Neural progenitor cell (in vitro differentiated cells): ENCODE measurements around the gene RTEL1. TPM values are rescaled to one million over a fixed set of nuclear protein-coding genes. Genes with fewer than 3 reads are reported as not detected.
A peak's percentile ranks its signal among the peaks of the same experiment; 100 is the strongest.

Experiments
- DNase-seq: peaks from one replicate; pipeline ENCODE4 v3.0.0-alpha.2; 2016; ENCODE audit warnings: low spot score
- H2AFZ ChIP-seq: fragments of 200-600 bp; sonication (generic); replicated peaks from 2 replicates; pipeline ENCODE4 v1.6.1; 2016; ENCODE audit warnings: antibody characterized with exemption
- H3F3A ChIP-seq: fragments of 200-600 bp; sonication (generic); 2 replicates; pipeline ENCODE4 v1.6.1; 2016; ENCODE audit warnings: antibody characterized with exemption, low read depth
- H3K27ac ChIP-seq: fragments of 200-600 bp; sonication (generic); 2 replicates; pipeline ENCODE4 v1.5.1; 2016; ENCODE audit warnings: mild to moderate bottlenecking
- H3K27me3 ChIP-seq: fragments of 200-600 bp; sonication (generic); 2 replicates; pipeline ENCODE4 v1.6.1; 2016; ENCODE audit warnings: mild to moderate bottlenecking, moderate library complexity
- H3K36me3 ChIP-seq: fragments of 200-600 bp; sonication (generic); 2 replicates; pipeline ENCODE4 v1.5.1; 2016
- H3K4me1 ChIP-seq: fragments of 200-600 bp; sonication (generic); 2 replicates; pipeline ENCODE4 v1.6.1; 2016; ENCODE audit warnings: mixed run types
- H3K4me2 ChIP-seq: fragments of 200-600 bp; sonication (generic); 2 replicates; pipeline ENCODE4 v1.6.1; 2016
- H3K4me3 ChIP-seq: fragments of 200-600 bp; sonication (generic); 2 replicates; pipeline ENCODE4 v1.5.1; 2016
- H3K79me2 ChIP-seq: fragments of 200-600 bp; sonication (generic); 2 replicates; pipeline ENCODE4 v1.6.1; 2016; ENCODE audit warnings: low read depth
- H3K9ac ChIP-seq: fragments of 200-600 bp; sonication (generic); 2 replicates; pipeline ENCODE4 v1.6.1; 2016
- H3K9me3 ChIP-seq: fragments of 200-600 bp; sonication (generic); 2 replicates; pipeline ENCODE4 v1.5.1; 2016; ENCODE audit warnings: low read depth
- H4K20me1 ChIP-seq: fragments of 200-600 bp; sonication (generic); 2 replicates; pipeline ENCODE4 v1.6.1; 2016; ENCODE audit warnings: low read depth
- H3K27ac Mint-ChIP-seq: 3 replicates; pipeline ENCODE4 v1.8.0; 2021; ENCODE audit warnings: mixed read lengths
- H3K27me3 Mint-ChIP-seq: 2 replicates; pipeline ENCODE4 v1.8.0; 2022; ENCODE audit warnings: low read depth, mild to moderate bottlenecking, inconsistent platforms, moderate library complexity, mixed read lengths; ENCODE audit not compliant: insufficient read depth
- H3K36me3 Mint-ChIP-seq: 3 replicates; pipeline ENCODE4 v1.8.0; 2021; ENCODE audit warnings: mixed read lengths
- H3K4me1 Mint-ChIP-seq: 3 replicates; pipeline ENCODE4 v1.8.0; 2021; ENCODE audit warnings: mixed read lengths
- H3K4me3 Mint-ChIP-seq: 3 replicates; pipeline ENCODE4 v1.8.0; 2021; ENCODE audit warnings: mild to moderate bottlenecking, moderate library complexity, mixed read lengths
- H3K9me3 Mint-ChIP-seq: 3 replicates; pipeline ENCODE4 v1.8.0; 2020; ENCODE audit warnings: mixed read lengths
- CTCF ChIP-seq: fragments of 200-600 bp; sonication (generic); IDR thresholded peaks from 2 replicates; pipeline ENCODE4 v1.5.1; 2017; ENCODE audit warnings: antibody characterized with exemption, mild to moderate bottlenecking
- EZH2 ChIP-seq: fragments of 200-600 bp; sonication (generic); IDR thresholded peaks from 2 replicates; pipeline ENCODE4 v1.6.1; 2017; ENCODE audit warnings: antibody characterized with exemption, mild to moderate bottlenecking, moderate library complexity
- EZH2phosphoT487 ChIP-seq: fragments of 200-600 bp; sonication (generic); IDR thresholded peaks from 2 replicates; pipeline ENCODE4 v1.6.1; 2017; ENCODE audit warnings: antibody characterized with exemption
- total RNA-seq: library from RNA; depleted of rRNA; stranded (reverse); fragments of >200 nt; gene quantifications from 2 replicates; pipeline ENCODE4 v1.2.3, GENCODE V29; 2015; ENCODE audit warnings: low replicate concordance

The RTEL1 gene
- total RNA-seq, 1 donor from 2014 or later: 6.0 TPM

GRCh38 chr20:63703471-63703975, 45.4 kb downstream of the RTEL1 start:
- Histone ChIP-seq H3K9me3 (no peaks in the 10 kb centered on the region), H3K4me2 (no peak overlapping the region), H3K36me3 (no peaks in the 10 kb centered on the region), H3K27ac (no peak overlapping the region), H2AFZ (no peak overlapping the region), H3K4me3 (no peak overlapping the region), H3K27me3 (no peaks in the 10 kb centered on the region), H3K9ac (no peak overlapping the region), H3K79me2 (peaks cover 26% of the 10 kb centered on the region), H4K20me1 (peaks cover 12% of the 10 kb centered on the region), H3F3A (no peaks in the 10 kb centered on the region), H3K4me1 (no peaks in the 10 kb centered on the region)
- Mint-ChIP-seq H3K4me3 (no peak overlapping the region), H3K9me3 (no peaks in the 10 kb centered on the region), H3K27me3 (peaks cover 4% of the 10 kb centered on the region), H3K27ac (no peak overlapping the region), H3K4me1 (peaks cover 9% of the 10 kb centered on the region), H3K36me3 (peaks cover 10% of the 10 kb centered on the region)
- DNase-seq: no peak
- TF ChIP-seq EZH2 (no peak), EZH2phosphoT487 (no peak), CTCF (no peak)

GRCh38 chr20:63703976-63704748, 46.0 kb downstream of the RTEL1 start:
- Histone ChIP-seq H3K9ac (no peak overlapping the region), H2AFZ (no peak overlapping the region), H3F3A (no peaks in the 10 kb centered on the region), H3K79me2 (peaks cover 32% of the 10 kb centered on the region), H3K9me3 (no peaks in the 10 kb centered on the region), H3K27me3 (no peaks in the 10 kb centered on the region), H3K4me2 (no peak overlapping the region), H3K36me3 (no peaks in the 10 kb centered on the region), H3K4me1 (peaks cover 6% of the 10 kb centered on the region), H3K4me3 (no peak overlapping the region), H3K27ac (no peak overlapping the region), H4K20me1 (peaks cover 19% of the 10 kb centered on the region)
- no peak for DNase-seq
- peaks cover 4% of the 10 kb centered on the region for H3K27me3 Mint-ChIP-seq
- TF ChIP-seq EZH2phosphoT487 (no peak), CTCF (no peak)
- H3K4me3 Mint-ChIP-seq: no peak overlapping the region
- peaks cover 12% of the 10 kb centered on the region for H3K36me3 Mint-ChIP-seq
- no peaks in the 10 kb centered on the region for H3K9me3 Mint-ChIP-seq
- H3K27ac Mint-ChIP-seq: no peak overlapping the region
- peaks cover 15% of the 10 kb centered on the region for H3K4me1 Mint-ChIP-seq

- Histone ChIP-seq H3K4me2 (no peak overlapping the region), H4K20me1 (peaks cover 22% of the 10 kb centered on the region), H3K4me3 (no peak overlapping the region), H3K27me3 (no peaks in the 10 kb centered on the region), H3K9me3 (no peaks in the 10 kb centered on the region), H3K79me2 (peaks cover 38% of the 10 kb centered on the region), H3K27ac (no peak overlapping the region), H3F3A (no peaks in the 10 kb centered on the region), H2AFZ (no peak overlapping the region), H3K4me1 (peaks cover 6% of the 10 kb centered on the region), H3K9ac (no peak overlapping the region), H3K36me3 (no peaks in the 10 kb centered on the region)
- peaks cover 5% of the 10 kb centered on the region for H3K27me3 Mint-ChIP-seq
- H3K4me1 Mint-ChIP-seq: peaks cover 18% of the 10 kb centered on the region
- H3K27ac Mint-ChIP-seq: no peak overlapping the region
- H3K9me3 Mint-ChIP-seq: no peaks in the 10 kb centered on the region
- H3K36me3 Mint-ChIP-seq: peaks cover 12% of the 10 kb centered on the region
- TF ChIP-seq EZH2phosphoT487: no peak
- TF ChIP-seq EZH2: no peak
- TF ChIP-seq CTCF: no peak
- DNase-seq: no peak
- peak overlapping the region; percentile 38 for H3K4me3 Mint-ChIP-seq
Measured at GRCh38 chr20:63704749-63705117, 46.6 kb downstream of the RTEL1 start.
